ENCODE results near the gene MPND. TPM values are rescaled to one million over a fixed set of nuclear protein-coding genes. Genes with fewer than 3 reads are reported as not detected.

Gene MPND
- total and polyA plus RNA-seq, 10 of the 15 experiments (the other 5 are each of a cell fraction or from before 2014, with no cell fraction given) = 0.79 to 18.3 (median 6.0) TPM

DNA sequence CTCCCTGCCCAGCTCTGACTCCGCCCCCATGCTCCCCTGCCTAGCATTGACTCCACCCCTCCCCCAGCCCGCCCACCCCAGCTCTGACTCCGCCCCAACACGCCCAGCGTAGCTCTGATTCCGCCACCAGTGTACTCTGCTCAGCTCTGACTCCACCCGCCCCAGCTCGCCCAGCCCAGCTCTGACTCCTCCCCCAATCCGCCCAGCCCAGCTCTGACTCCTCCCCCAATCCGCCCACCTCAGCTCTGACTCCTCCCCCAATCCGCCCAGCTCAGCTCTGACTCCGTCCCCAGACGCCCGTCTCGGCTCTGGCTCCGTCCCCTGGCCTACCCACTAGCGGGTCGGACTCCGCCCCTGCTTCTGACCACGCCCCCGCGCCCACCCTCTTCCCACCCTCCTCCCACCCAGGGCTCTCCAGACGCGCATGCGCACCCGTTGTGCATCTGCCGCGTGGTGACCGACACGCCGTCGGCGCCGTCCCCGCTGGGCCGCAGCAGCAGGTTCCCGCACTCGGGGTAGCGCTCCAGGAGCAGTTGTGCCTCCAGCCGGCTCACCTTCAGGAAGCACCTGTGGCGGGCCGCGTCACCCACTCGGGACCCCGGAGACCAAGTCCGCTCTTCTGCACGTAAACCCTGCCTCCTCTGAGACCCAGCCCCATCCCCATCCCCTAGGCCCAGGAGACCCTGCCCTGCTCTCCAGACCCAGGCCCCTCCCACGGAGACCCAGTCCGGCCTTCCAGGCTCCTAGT is 14.9 kb upstream of the MPND start:
- in situ Hi-C loops (cut with MboI) (no loop called here), intact Hi-C loops (cut with micrococcal nuclease; ENCODE audit: unreplicated experiment) (no loop called here)
- Histone ChIP-seq H3K9ac (ENCODE audit: control insufficient read depth, insufficient read depth, low read length) (peak overlapping the region; percentile 55), H3K27ac (ENCODE audit: control insufficient read depth, insufficient read depth) (no peak overlapping the region), H3K4me3 (peak overlapping the region; percentile 75), H2AFZ (ENCODE audit: control insufficient read depth, low read depth, low read length) (peak overlapping the region; percentile 40), H3K36me3 (ENCODE audit: control insufficient read depth in 2 of 2, insufficient read depth in 2 of 2, low read length in 1 of 2) (no peaks in the 10 kb centered on the region), H3K4me1 (ENCODE audit: control insufficient read depth, insufficient read depth, low read length) (peaks cover 8% of the 10 kb centered on the region; the same call in 1 of the 2 replicates), H3K9me3 (replicated peaks; ENCODE audit: control insufficient read depth, insufficient read depth, low read length) (no peaks in the 10 kb centered on the region; the same call in 2 of the 3 replicates), H3K27me3 (replicated peaks in 1 of 2; ENCODE audit: control insufficient read depth in 2 of 2, insufficient read depth in 2 of 2, low read length in 1 of 2) (no peaks in the 10 kb centered on the region), H3K4me2 (ENCODE audit: control insufficient read depth, insufficient read depth) (peak overlapping the region; percentile 75; the same call in 1 of the 2 replicates), H4K20me1 (ENCODE audit: control insufficient read depth, insufficient read depth) (no peaks in the 10 kb centered on the region), H3K79me2 (ENCODE audit: control insufficient read depth, insufficient read depth, low read length) (no peaks in the 10 kb centered on the region; the same call in 1 of the 2 replicates)
- ChIA-PET SMC1A (ENCODE audit: uncharacterized antibody, unreplicated experiment) (interaction anchor here (0.5 kb wide), 1 partner anchor 15 kb away, joined by 3 read pairs; the partner anchor contains the start of gene MPND), POLR2A (interaction anchor here (1.0 kb wide), 2 partner anchors 14 to 74 kb away, joined by 3 to 17 read pairs; partner anchors contain the start of genes CHAF1A and MPND), CTCF (interaction anchor here (0.7 to 1.2 kb wide), 3 partner anchors 15 to 65 kb away, joined by 3 to 5 read pairs (median 5); partner anchors contain the start of gene MPND), RAD21 (ENCODE audit: unreplicated experiment) (interaction anchor here (0.8 to 1.0 kb wide), 4 partner anchors 10 to 96 kb away, joined by 3 to 12 read pairs (median 4); partner anchors contain the start of genes CHAF1A, MPND and STAP2)
- FAIRE-seq (peak; percentile 89), DNase-seq (ENCODE audit: low read depth, low spot score) (peak; percentile 75), ATAC-seq (peak; percentile 92)
- WGBS (ENCODE audit: insufficient coverage, insufficient replicate concordance, low lambda C conversion rate, missing lambda C conversion rate) = 6% methylated on average over 32 of the region's 49 CpGs
- no TSS peak for BruUV-seq (replicated peaks)
- TF ChIP-seq RBBP5 (conservative IDR thresholded peaks at IDR 0.05) (no peak), ZNF384 (IDR thresholded peaks at IDR 0.05; ENCODE audit: borderline replicate concordance, low read depth, low read length) (no peak), NRF1 (conservative IDR thresholded peaks at IDR 0.05; ENCODE audit: low read depth, low read length) (peak; percentile 60), CBX5 (IDR thresholded peaks at IDR 0.05; ENCODE audit: low read depth) (no peak), CBX3 (IDR thresholded peaks at IDR 0.05; ENCODE audit: borderline replicate concordance, low read depth) (no peak), EGR1 (IDR thresholded peaks at IDR 0.05; ENCODE audit: borderline replicate concordance in 1 of 2, low read depth in 2 of 2, low read length in 2 of 2) (peak in 1 of 2 experiments; percentile 47; a peak in 1 of 3 replicates), RELA (IDR thresholded peaks at IDR 0.05; ENCODE audit: borderline replicate concordance, partially characterized antibody) (no peak), GATAD2B (conservative IDR thresholded peaks at IDR 0.05; ENCODE audit: low read depth) (no peak), ZNF274 (IDR thresholded peaks at IDR 0.05; ENCODE audit: insufficient read depth, insufficient read length) (no peak), NFIC (IDR thresholded peaks at IDR 0.05; ENCODE audit: low read depth, low read length) (no peak)
- TF ChIP-seq, protein P1, sequence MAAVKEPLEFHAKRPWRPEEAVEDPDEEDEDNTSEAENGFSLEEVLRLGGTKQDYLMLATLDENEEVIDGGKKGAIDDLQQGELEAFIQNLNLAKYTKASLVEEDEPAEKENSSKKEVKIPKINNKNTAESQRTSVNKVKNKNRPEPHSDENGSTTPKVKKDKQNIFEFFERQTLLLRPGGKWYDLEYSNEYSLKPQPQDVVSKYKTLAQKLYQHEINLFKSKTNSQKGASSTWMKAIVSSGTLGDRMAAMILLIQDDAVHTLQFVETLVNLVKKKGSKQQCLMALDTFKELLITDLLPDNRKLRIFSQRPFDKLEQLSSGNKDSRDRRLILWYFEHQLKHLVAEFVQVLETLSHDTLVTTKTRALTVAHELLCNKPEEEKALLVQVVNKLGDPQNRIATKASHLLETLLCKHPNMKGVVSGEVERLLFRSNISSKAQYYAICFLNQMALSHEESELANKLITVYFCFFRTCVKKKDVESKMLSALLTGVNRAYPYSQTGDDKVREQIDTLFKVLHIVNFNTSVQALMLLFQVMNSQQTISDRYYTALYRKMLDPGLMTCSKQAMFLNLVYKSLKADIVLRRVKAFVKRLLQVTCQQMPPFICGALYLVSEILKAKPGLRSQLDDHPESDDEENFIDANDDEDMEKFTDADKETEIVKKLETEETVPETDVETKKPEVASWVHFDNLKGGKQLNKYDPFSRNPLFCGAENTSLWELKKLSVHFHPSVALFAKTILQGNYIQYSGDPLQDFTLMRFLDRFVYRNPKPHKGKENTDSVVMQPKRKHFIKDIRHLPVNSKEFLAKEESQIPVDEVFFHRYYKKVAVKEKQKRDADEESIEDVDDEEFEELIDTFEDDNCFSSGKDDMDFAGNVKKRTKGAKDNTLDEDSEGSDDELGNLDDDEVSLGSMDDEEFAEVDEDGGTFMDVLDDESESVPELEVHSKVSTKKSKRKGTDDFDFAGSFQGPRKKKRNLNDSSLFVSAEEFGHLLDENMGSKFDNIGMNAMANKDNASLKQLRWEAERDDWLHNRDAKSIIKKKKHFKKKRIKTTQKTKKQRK (IDR thresholded peaks at IDR 0.05; ENCODE audit: low read depth, low read length) = no peak
- TF ChIP-seq, protein P2, sequence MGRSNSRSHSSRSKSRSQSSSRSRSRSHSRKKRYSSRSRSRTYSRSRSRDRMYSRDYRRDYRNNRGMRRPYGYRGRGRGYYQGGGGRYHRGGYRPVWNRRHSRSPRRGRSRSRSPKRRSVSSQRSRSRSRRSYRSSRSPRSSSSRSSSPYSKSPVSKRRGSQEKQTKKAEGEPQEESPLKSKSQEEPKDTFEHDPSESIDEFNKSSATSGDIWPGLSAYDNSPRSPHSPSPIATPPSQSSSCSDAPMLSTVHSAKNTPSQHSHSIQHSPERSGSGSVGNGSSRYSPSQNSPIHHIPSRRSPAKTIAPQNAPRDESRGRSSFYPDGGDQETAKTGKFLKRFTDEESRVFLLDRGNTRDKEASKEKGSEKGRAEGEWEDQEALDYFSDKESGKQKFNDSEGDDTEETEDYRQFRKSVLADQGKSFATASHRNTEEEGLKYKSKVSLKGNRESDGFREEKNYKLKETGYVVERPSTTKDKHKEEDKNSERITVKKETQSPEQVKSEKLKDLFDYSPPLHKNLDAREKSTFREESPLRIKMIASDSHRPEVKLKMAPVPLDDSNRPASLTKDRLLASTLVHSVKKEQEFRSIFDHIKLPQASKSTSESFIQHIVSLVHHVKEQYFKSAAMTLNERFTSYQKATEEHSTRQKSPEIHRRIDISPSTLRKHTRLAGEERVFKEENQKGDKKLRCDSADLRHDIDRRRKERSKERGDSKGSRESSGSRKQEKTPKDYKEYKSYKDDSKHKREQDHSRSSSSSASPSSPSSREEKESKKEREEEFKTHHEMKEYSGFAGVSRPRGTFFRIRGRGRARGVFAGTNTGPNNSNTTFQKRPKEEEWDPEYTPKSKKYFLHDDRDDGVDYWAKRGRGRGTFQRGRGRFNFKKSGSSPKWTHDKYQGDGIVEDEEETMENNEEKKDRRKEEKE (IDR thresholded peaks at IDR 0.05) = no peak
- TF ChIP-seq, protein P3, sequence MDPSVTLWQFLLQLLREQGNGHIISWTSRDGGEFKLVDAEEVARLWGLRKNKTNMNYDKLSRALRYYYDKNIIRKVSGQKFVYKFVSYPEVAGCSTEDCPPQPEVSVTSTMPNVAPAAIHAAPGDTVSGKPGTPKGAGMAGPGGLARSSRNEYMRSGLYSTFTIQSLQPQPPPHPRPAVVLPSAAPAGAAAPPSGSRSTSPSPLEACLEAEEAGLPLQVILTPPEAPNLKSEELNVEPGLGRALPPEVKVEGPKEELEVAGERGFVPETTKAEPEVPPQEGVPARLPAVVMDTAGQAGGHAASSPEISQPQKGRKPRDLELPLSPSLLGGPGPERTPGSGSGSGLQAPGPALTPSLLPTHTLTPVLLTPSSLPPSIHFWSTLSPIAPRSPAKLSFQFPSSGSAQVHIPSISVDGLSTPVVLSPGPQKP (IDR thresholded peaks at IDR 0.05; ENCODE audit: low read depth, low read length) = no peak
- TF ChIP-seq, protein P4, sequence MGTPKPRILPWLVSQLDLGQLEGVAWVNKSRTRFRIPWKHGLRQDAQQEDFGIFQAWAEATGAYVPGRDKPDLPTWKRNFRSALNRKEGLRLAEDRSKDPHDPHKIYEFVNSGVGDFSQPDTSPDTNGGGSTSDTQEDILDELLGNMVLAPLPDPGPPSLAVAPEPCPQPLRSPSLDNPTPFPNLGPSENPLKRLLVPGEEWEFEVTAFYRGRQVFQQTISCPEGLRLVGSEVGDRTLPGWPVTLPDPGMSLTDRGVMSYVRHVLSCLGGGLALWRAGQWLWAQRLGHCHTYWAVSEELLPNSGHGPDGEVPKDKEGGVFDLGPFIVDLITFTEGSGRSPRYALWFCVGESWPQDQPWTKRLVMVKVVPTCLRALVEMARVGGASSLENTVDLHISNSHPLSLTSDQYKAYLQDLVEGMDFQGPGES (IDR thresholded peaks at IDR 0.05) = no peak

All from GM12878 (cell line).